H1 (cell line): ENCODE data around the gene SPTLC3. TPM values are rescaled to one million over a fixed set of nuclear protein-coding genes. Genes with fewer than 3 reads are reported as not detected.

Source experiments
- CTCF ChIA-PET: fragments of 300-600 bp; sonication (Branson Sonifier 250); formaldehyde crosslinking; loops from one replicate; lab custom pipeline; 2021; ENCODE audit not compliant: partially characterized antibody; lab: Charles Lee
- POLR2A ChIA-PET: fragments of 300-600 bp; sonication (Branson Sonifier 250); formaldehyde crosslinking; loops from one replicate; lab custom pipeline; 2021; ENCODE audit warnings: inconsistent platforms; ENCODE audit not compliant: partially characterized antibody; lab: Charles Lee
- DNase-seq, 2 experiments: peaks; one replicate each; pipeline versions ENCODE4 v3.0.0 to v3.0.0-alpha.2; 2010 to 2022; ENCODE audit warnings: low spot score in 2 of 2, low read depth in 1 of 2, mixed read lengths in 1 of 2
- FAIRE-seq: peaks from 2 replicates; lab custom pipeline; 2011; peaks lifted over from hg19 to GRCh38; lab: Jason Lieb, UNC
- H2AFZ ChIP-seq: 2 replicates; pipeline ENCODE4 v1.8.1; 2012; ENCODE audit warnings: low read length, inconsistent platforms
- H2AK5ac ChIP-seq: 2 replicates; pipeline ENCODE4 v1.6.1; 2013; ENCODE audit warnings: low read depth, low read length
- H2BK120ac ChIP-seq: replicated peaks from 2 replicates; pipeline ENCODE3; 2013; ENCODE audit warnings: low read depth, low read length, inconsistent platforms
- H2BK12ac ChIP-seq: 2 replicates; pipeline ENCODE4 v1.6.1; 2013; ENCODE audit warnings: low read depth, low read length
- H2BK15ac ChIP-seq: 2 replicates; pipeline ENCODE4 v1.6.1; 2013; ENCODE audit warnings: low read length
- H2BK20ac ChIP-seq: 2 replicates; pipeline ENCODE4 v1.6.1; 2013; ENCODE audit warnings: low read length
- H2BK5ac ChIP-seq: 2 replicates; pipeline ENCODE4 v1.6.1; 2013; ENCODE audit warnings: low read depth, low read length
- H3K14ac ChIP-seq: 2 replicates; pipeline ENCODE4 v1.6.1; 2013; ENCODE audit warnings: inconsistent platforms; ENCODE audit not compliant: insufficient read length
- H3K18ac ChIP-seq: 2 replicates; pipeline ENCODE4 v1.6.1; 2013; ENCODE audit warnings: low read length; ENCODE audit errors: extremely low read depth
- H3K23ac ChIP-seq: 2 replicates; pipeline ENCODE4 v1.6.1; 2013; ENCODE audit warnings: inconsistent platforms; ENCODE audit not compliant: insufficient read length
- H3K23me2 ChIP-seq: 2 replicates; pipeline ENCODE4 v1.6.1; 2013; ENCODE audit warnings: low read depth, low read length
- H3K27ac ChIP-seq: 2 replicates; pipeline ENCODE4 v1.6.1; 2011; ENCODE audit warnings: low read depth, low read length, inconsistent platforms
- H3K27me3 ChIP-seq, 4 experiments: replicated peaks in 1 of 4; 1 replicate in 1 of 4; 2 replicates in 3 of 4; pipeline versions ENCODE4 v1.6.1 to v1.8.1; 2011 to 2013; ENCODE audit warnings: low read length in 3 of 4, mild to moderate bottlenecking in 3 of 4, inconsistent platforms in 2 of 4, mixed read lengths in 2 of 4, moderate library complexity in 1 of 4; ENCODE audit not compliant: control insufficient read depth in 3 of 4, insufficient read depth in 3 of 4; ENCODE audit errors: extremely low read depth in 1 of 4
- H3K36me3 ChIP-seq, 4 experiments: 2 replicates each; pipeline versions ENCODE4 v1.6.1 to v1.8.1; 2011 to 2013; ENCODE audit warnings: mild to moderate bottlenecking in 4 of 4, low read length in 3 of 4, moderate library complexity in 2 of 4, control low read depth in 1 of 4, inconsistent platforms in 1 of 4; ENCODE audit not compliant: insufficient read depth in 4 of 4, control insufficient read depth in 2 of 4
- H3K4ac ChIP-seq: replicated peaks from 2 replicates; pipeline ENCODE3; 2013; ENCODE audit warnings: low read length, low read depth, mixed read lengths, inconsistent platforms; ENCODE audit not compliant: insufficient read length
- H3K4me1 ChIP-seq, 4 experiments: replicated peaks in 1 of 4; 1 replicate in 1 of 4; 2 replicates in 3 of 4; pipeline versions ENCODE4 v1.6.1 to v1.8.1; 2011 to 2013; ENCODE audit warnings: low read length in 3 of 4, inconsistent platforms in 2 of 4, mixed read lengths in 1 of 4; ENCODE audit not compliant: insufficient read depth in 4 of 4, control insufficient read depth in 3 of 4
- H3K4me2 ChIP-seq, 2 experiments: 2 replicates each; pipeline versions ENCODE4 v1.6.1 to v1.8.1; 2011 to 2013; ENCODE audit warnings: low read depth in 2 of 2, low read length in 2 of 2, control low read depth in 1 of 2, inconsistent platforms in 1 of 2, mild to moderate bottlenecking in 1 of 2; ENCODE audit not compliant: insufficient read depth in 1 of 2
- H3K4me3 ChIP-seq, 4 experiments: fragments of 200-600, 300-600 bp in 1 of 4; sonication (generic), shearing (Covaris generic), sonication (Bioruptor Twin) in 1 of 4; 2 replicates each; pipeline versions ENCODE4 v1.5.1 to v1.8.1; 2011 to 2016; ENCODE audit warnings: low read length in 4 of 4, low read depth in 3 of 4, control low read depth in 2 of 4, inconsistent platforms in 2 of 4, mild to moderate bottlenecking in 2 of 4, mixed read lengths in 1 of 4, moderate library complexity in 1 of 4; ENCODE audit not compliant: insufficient read depth in 2 of 4; ENCODE audit errors: extremely low read depth in 1 of 4
- H3K56ac ChIP-seq: replicated peaks from 2 replicates; pipeline ENCODE3; 2013; ENCODE audit warnings: low read depth, mild to moderate bottlenecking, mixed read lengths, low read length, inconsistent platforms; ENCODE audit not compliant: insufficient read length
- H3K79me1 ChIP-seq: 2 replicates; pipeline ENCODE4 v1.6.1; 2013; ENCODE audit warnings: low read depth, low read length, control low read depth
- H3K79me2 ChIP-seq, 2 experiments: 2 replicates each; pipeline versions ENCODE4 v1.6.1 to v1.8.1; 2012 to 2013; ENCODE audit warnings: low read length in 2 of 2, mild to moderate bottlenecking in 2 of 2, inconsistent platforms in 1 of 2; ENCODE audit not compliant: insufficient read depth in 2 of 2, control insufficient read depth in 1 of 2
- H3K9ac ChIP-seq, 4 experiments: replicated peaks in 1 of 4; 1 replicate in 1 of 4; 2 replicates in 3 of 4; pipeline versions ENCODE4 v1.6.1 to v1.8.1; 2011 to 2013; ENCODE audit warnings: low read depth in 3 of 4, low read length in 3 of 4, control low read depth in 2 of 4, mild to moderate bottlenecking in 2 of 4, moderate library complexity in 2 of 4, inconsistent platforms in 1 of 4; ENCODE audit errors: extremely low read depth in 1 of 4
- H3K9me3 ChIP-seq, 2 experiments: 2 replicates each; pipeline versions ENCODE4 v1.6.1 to v1.8.1; 2012 to 2013; ENCODE audit warnings: mild to moderate bottlenecking in 2 of 2, moderate library complexity in 2 of 2, control low read depth in 1 of 2, inconsistent platforms in 1 of 2, low read depth in 1 of 2, low read length in 1 of 2, mixed read lengths in 1 of 2; ENCODE audit not compliant: insufficient read depth in 2 of 2
- H4K20me1 ChIP-seq, 2 experiments: replicated peaks in 1 of 2; 2 replicates each; pipeline versions ENCODE3 to v1.8.1; 2011 to 2013; ENCODE audit warnings: inconsistent platforms in 2 of 2, low read length in 2 of 2, mild to moderate bottlenecking in 1 of 2; ENCODE audit not compliant: insufficient read depth in 2 of 2, control insufficient read depth in 1 of 2
- H4K5ac ChIP-seq: 2 replicates; pipeline ENCODE4 v1.6.1; 2013; ENCODE audit warnings: low read length, low read depth, mixed read lengths, inconsistent platforms; ENCODE audit not compliant: insufficient read length
- H4K8ac ChIP-seq: 2 replicates; pipeline ENCODE4 v1.8.0; 2013; ENCODE audit warnings: mild to moderate bottlenecking, moderate library complexity, low read length, inconsistent platforms; ENCODE audit not compliant: insufficient read depth; ENCODE audit errors: extremely low read depth
- H4K91ac ChIP-seq: replicated peaks from 2 replicates; pipeline ENCODE3; 2013; ENCODE audit warnings: low read length, mixed read lengths, inconsistent platforms; ENCODE audit not compliant: insufficient read length
- CTBP2 ChIP-seq: IDR thresholded peaks from 2 replicates; pipeline ENCODE4 v1.7.0; 2011; ENCODE audit warnings: borderline replicate concordance, mild to moderate bottlenecking, moderate library complexity, mixed read lengths, low read length; ENCODE audit not compliant: insufficient read depth, insufficient read length
- JUND ChIP-seq: IDR thresholded peaks from 2 replicates; pipeline ENCODE4 v1.6.1; 2011; ENCODE audit warnings: mild to moderate bottlenecking, improper control_type of control experiment, low read length
- WGBS, 2 experiments: shearing (Covaris generic) in 1 of 2; methylation state at CpG; one replicate each; pipeline versions ENCODE4 v1.1.6 to v1.1.7; 2013 to 2015; ENCODE audit warnings: low lambda C conversion rate in 2 of 2, mixed read lengths in 2 of 2, inconsistent platforms in 1 of 2, low coverage in 1 of 2, missing lambda C conversion rate in 1 of 2; ENCODE audit not compliant: insufficient replicate concordance in 2 of 2, insufficient coverage in 1 of 2, insufficient read length in 1 of 2; ENCODE audit errors: extremely low coverage in 1 of 2, missing lambda C conversion rate in 1 of 2; 5-methylcytosine and 5-hydroxymethylcytosine counted together
- polyA plus RNA-seq, 7 experiments: library from polyadenylated mRNA; depleted of rRNA in 3 of 7; stranded (reverse) in 5 of 7; unstranded in 2 of 7; fragments of >200 nt in 5 of 7; fragments of 200-250 nt in 2 of 7; gene quantifications; 1 replicate in 5 of 7; 2 replicates in 1 of 7; 4 replicates in 1 of 7; pipeline versions ENCODE4 v1.2.1 to v1.2.3, GENCODE V29; 2011 to 2013; ENCODE audit warnings: missing spikeins in 2 of 7, mixed read lengths in 2 of 7
- total RNA-seq: library from RNA; stranded (reverse); fragmentation: NEBNext Ultra II Directional; extraction: Animal tissue kit (Norgen Biotek cat#: 25700); gene quantifications from 2 replicates; pipeline ENCODE4 v1.2.1, GENCODE V29; 2021
- TF ChIP-seq, protein P1 (sequence below): IDR thresholded peaks from 2 replicates; pipeline ENCODE4 v1.6.1; 2011; ENCODE audit warnings: low read depth, mild to moderate bottlenecking, low read length; ENCODE audit not compliant: insufficient read depth
- TF ChIP-seq, protein P2 (sequence below): IDR thresholded peaks from 2 replicates; pipeline ENCODE4 v1.6.1; 2012; ENCODE audit warnings: inconsistent platforms

Gene SPTLC3
- total and polyA plus RNA-seq, 2 of the 8 experiments (the other 6 are each of a cell fraction or from before 2014, with no cell fraction given), result 0.23 to 0.82 TPM

DNA sequence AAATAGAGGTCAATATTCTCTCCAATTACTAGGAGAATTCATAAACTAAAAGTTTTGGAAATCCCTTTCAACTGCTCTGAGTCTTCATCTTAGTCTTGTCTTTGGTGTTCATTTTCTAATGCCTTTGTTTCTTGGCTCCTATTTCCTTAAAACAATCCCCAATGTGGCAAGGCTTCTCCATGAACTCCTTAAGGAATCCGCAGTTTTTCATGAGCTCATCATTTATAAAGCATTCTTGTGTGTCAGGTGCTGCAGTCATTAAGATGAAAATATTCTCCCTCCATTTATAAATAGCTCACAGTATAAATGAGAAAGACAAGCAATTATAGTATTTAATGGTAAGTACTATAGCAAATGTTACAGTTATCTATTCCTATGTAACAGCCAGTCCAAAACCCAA is 4.6 kb downstream of the SPTLC3 start:
- H3K4me2 ChIP-seq, result no peak overlapping the region

More for the DNA sequence above, 4.6 kb downstream of the SPTLC3 start:
- Histone ChIP-seq H3K14ac (no peak overlapping the region), H3K23me2 (no peaks in the 10 kb centered on the region), H4K20me1 (no peaks in the 10 kb centered on the region), H3K79me1 (no peaks in the 10 kb centered on the region), H4K5ac (no peak overlapping the region), H4K91ac (no peak overlapping the region), H2BK15ac (no peak overlapping the region), H3K27me3 (no peaks in the 10 kb centered on the region; a peak in 1 of 7 replicates), H2AK5ac (no peak overlapping the region), H3K56ac (no peak overlapping the region), H3K9me3 (no peaks in the 10 kb centered on the region), H3K27ac (no peak overlapping the region), H2BK120ac (no peak overlapping the region), H4K8ac (no peak overlapping the region), H3K18ac (no peak overlapping the region), H2BK20ac (no peak overlapping the region), H3K79me2 (no peaks in the 10 kb centered on the region), H3K4ac (no peak overlapping the region), H3K9ac (no peak overlapping the region), H3K23ac (no peak overlapping the region), H2AFZ (no peak overlapping the region), H2BK5ac (no peak overlapping the region), H3K36me3 (no peaks in the 10 kb centered on the region), H3K4me1 (peaks cover 0 to 3% (median 0%) of the 10 kb centered on the region in 4 experiments; a peak in 2 of 7 replicates), H2BK12ac (no peak overlapping the region), H3K4me3 (no peak overlapping the region)
- no peak for DNase-seq
- WGBS, 2 experiments, result 94% methylated on average over 1 of the region's 1 CpG; no CpG with 5 or more reads in 1 of the 2 experiments
- ChIA-PET CTCF (interaction anchor here (0.8 to 1.3 kb wide), 2 partner anchors 11 to 92 kb away, joined by 3 to 6 read pairs; no protein-coding TSS in a partner anchor), POLR2A (no interaction called here)
- FAIRE-seq, result no peak
- TF ChIP-seq, protein P1, sequence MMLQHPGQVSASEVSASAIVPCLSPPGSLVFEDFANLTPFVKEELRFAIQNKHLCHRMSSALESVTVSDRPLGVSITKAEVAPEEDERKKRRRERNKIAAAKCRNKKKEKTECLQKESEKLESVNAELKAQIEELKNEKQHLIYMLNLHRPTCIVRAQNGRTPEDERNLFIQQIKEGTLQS, result no peak
- no peak for TF ChIP-seq CTBP2
- TF ChIP-seq, protein P2, sequence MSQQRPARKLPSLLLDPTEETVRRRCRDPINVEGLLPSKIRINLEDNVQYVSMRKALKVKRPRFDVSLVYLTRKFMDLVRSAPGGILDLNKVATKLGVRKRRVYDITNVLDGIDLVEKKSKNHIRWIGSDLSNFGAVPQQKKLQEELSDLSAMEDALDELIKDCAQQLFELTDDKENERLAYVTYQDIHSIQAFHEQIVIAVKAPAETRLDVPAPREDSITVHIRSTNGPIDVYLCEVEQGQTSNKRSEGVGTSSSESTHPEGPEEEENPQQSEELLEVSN, result no peak
- TF ChIP-seq JUND, result no peak
